HL-60 (cell line): ENCODE results near the gene MORC3.

ENCODE experiments used
- CTCF ChIP-seq: IDR thresholded peaks from one replicate; pipeline ENCODE4 v1.5.1; 2011; ENCODE audit warnings: low read length, control low read depth, inconsistent platforms; ENCODE audit not compliant: insufficient read depth
- GABPA ChIP-seq: IDR thresholded peaks from 2 replicates; pipeline ENCODE4 v1.6.1; 2012; ENCODE audit warnings: low read depth
- POLR2AphosphoS5 ChIP-seq: IDR thresholded peaks from 2 replicates; pipeline ENCODE4 v1.6.1; 2012; ENCODE audit warnings: low read depth
- REST ChIP-seq: IDR thresholded peaks from 2 replicates; pipeline ENCODE4 v1.6.1; 2012; ENCODE audit warnings: low read depth; ENCODE audit not compliant: insufficient replicate concordance
- SPI1 ChIP-seq: IDR thresholded peaks from 2 replicates; pipeline ENCODE4 v1.6.1; 2012; ENCODE audit warnings: low read depth, mild to moderate bottlenecking, borderline replicate concordance

GRCh38 chr21:36379251-36379650 lies 59.3 kb downstream of the MORC3 start:
- TF ChIP-seq POLR2AphosphoS5, result no peak
- TF ChIP-seq CTCF, result no peak
- no peak for TF ChIP-seq REST
- TF ChIP-seq GABPA, result no peak
- TF ChIP-seq SPI1, result no peak
